GM18907 (cell line): ENCODE data around the gene TRIM75.
"Not testable (repeated sequence)": the region's sequence is repeated elsewhere in the genome, so short reads cannot be mapped to it uniquely, and the experiment has no call there.

Experiments used
- ATAC-seq: cut with Tn5 transposase; IDR thresholded peaks from one replicate; pipeline ENCODE4 v1.9.1; 2021; ENCODE audit warnings: mild to moderate bottlenecking, moderate library complexity; ENCODE audit not compliant: unreplicated experiment

The TRIM75 gene

DNA sequence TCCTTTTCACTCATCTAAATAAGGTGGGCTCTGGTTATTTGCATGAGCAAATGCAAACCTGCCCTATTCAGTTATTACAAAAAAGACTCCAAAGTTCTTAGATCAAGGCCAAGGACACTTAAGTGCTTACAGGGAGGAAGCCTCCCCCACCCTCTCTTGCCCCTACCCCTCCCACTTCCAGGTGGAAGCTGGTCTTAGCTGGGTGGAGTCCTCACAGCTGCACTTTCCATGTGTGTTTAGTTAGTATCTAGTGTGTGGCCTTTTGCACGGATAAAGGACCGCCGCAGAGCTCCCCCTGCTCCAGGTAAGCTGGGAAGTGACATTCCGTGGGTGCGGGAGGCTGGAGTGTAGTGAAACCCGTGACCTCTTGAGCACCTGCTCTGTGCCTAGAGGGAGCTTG, at the start of gene TRIM75:
Gene TRIM75, plus strand, starts transcription at position 222 of the 400 bp plus-strand sequence. CDS start 5,282 bp downstream, outside the sequence.
- no peak for ATAC-seq

- ATAC-seq, result no peak
Measured at GRCh38 chr4:165005352-165005925, 48.2 kb upstream of the TRIM75 start.

GRCh38 chr4:165006456-165006855, 47.2 kb upstream of the TRIM75 start:
- no peak for ATAC-seq

GRCh38 chr4:165006886-165007285, 46.8 kb upstream of the TRIM75 start:
- ATAC-seq, result no peak

GRCh38 chr4:165009493-165010227, 44.0 kb upstream of the TRIM75 start:
- ATAC-seq, result peak; percentile 77

DNA sequence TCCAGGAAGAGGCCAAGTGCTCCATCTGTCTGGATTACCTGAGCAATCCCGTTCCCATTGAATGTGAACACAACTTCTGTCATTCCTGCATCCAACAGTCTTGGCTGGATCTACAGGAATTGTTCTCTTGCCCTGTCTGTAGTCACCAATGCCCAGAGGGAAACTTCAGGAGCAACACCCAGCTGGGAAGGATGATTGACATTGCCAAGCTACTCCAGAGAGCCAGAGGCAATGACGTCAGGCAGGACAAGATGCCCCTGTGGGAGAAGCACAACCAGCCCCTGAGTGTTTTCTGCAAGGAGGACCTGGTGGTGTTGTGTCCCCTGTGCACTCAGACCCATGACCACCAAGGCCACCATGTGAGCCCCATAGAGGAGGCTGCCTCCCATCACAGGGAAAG, 43.2 kb upstream of the TRIM75 start:
- no peak for ATAC-seq

DNA sequence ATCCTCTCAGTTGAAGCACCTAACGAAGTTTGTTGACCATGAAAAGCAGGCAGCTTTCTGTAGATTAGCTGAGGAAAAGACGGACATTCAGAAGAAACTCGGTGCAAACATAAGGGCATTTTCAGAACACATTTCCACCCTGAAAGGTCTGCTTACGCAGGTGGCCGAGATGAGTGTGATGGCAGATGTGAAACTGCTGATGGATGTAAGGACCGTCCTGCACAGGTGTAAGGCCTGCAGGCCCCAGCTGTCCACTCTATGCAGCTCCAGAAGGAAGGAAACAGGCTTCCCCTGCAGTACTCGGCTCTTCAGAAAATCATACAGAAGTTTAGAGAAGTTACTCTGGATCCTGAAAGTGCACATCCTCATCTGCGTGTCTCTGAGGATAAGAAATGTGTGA, 42.7 kb upstream of the TRIM75 start:
- ATAC-seq, result no peak

- no peak for ATAC-seq
Measured at GRCh38 chr4:165011403-165011802, 42.3 kb upstream of the TRIM75 start.

- no peak for ATAC-seq
Measured at GRCh38 chr4:165013691-165014090, 40.0 kb upstream of the TRIM75 start.

GRCh38 chr4:165016971-165017370, 36.7 kb upstream of the TRIM75 start:
- no peak for ATAC-seq

- not testable (repeated sequence) for ATAC-seq
Measured at GRCh38 chr4:165019995-165020394, 33.7 kb upstream of the TRIM75 start.

- not testable (repeated sequence) for ATAC-seq
Measured at GRCh38 chr4:165025782-165026181, 27.9 kb upstream of the TRIM75 start.

DNA sequence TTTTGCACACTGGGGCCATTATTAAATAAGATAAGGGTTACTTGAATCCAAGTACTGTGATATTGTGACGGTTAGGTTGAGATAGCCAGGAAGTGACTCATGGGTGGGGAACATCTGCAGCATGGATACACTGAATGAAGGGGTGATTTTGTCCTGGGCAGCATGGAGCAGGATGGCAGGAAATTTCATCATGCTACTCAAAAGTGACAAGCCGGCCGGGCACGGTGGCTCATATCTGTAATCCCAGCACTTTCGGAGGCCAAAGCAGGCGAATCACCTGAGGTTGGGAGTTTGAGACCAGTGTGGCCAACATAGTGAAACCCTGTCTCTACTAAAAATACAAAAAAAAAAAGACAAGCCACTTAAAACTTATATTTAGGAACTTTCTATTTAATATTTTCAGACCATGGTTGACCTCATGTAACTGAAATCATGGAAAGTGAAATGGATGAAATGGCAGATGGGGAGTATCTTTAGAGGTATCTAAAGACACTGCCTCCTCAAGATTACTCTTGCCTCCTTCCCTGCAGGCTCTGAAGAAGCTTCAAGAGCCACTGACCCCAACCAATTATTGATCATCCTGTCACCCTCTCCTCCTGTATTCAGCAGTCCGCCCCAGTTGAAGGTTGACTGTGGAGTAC, 25.8 kb upstream of the TRIM75 start:
- no peak for ATAC-seq

DNA sequence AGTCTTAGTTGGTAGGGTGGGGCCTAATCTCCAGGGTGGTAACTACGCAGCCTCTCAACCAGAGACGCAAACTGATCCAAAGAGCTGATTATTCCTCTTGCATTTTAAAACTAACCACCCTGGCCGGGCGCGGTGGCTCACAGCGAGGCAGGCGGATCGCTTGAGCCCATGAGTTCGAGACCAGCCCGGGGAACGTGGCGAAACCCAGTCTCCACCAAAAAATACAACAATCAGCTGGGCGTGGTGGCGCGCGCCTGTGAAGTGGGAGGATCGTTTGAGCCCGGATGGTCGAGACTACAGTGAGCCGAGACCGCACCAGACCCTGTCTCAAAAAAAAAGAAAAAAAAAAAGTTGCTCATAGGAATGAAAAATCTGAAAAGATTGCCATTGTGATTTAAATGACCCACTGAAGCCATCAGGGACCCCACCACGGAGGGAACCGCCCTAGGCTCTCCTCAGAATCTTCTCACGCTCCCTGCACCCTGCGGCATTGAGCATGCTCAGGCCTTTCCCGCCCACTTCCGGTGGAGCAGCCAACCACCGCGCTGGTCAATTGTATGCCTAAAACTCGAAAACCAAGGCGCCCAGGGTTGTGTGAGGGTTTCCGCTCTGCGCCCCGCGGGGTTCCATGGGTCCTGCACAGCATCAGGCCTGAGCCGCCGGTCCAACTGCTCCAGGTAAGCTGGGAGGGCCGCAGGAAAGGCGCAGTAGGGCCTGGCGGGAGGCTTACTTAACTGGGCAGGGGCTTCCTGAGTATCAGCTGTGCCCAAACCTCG, 22.0 kb upstream of the TRIM75 start, which contains the start of gene TRIM60:
Gene TRIM60, plus strand, starts transcription at position 564 of the 776 bp plus-strand sequence. CDS start 8,074 bp downstream, outside the sequence.
- no peak for ATAC-seq

DNA sequence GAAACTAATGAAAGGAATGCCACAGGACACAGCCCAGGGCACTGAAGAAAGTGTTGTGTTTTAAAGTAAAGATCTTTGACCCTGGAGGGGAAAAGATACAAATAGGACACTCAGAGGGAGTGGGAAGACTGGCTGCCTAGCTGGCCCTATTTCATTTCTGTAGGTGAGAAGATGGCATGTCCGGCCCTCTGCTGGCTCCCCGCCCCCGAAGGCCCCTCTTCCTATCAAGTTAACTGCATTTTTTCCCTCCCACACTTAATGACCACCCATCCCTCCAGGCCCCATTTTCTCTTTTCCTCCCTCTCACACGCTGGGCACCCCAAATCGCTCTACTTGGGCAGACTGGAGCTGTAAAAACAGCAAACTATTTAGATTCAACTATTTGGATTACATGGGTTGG, 5.5 kb upstream of the TRIM75 start:
- ATAC-seq, result no peak

GRCh38 chr4:165052627-165053026, 1.0 kb upstream of the TRIM75 start:
- no peak for ATAC-seq

DNA sequence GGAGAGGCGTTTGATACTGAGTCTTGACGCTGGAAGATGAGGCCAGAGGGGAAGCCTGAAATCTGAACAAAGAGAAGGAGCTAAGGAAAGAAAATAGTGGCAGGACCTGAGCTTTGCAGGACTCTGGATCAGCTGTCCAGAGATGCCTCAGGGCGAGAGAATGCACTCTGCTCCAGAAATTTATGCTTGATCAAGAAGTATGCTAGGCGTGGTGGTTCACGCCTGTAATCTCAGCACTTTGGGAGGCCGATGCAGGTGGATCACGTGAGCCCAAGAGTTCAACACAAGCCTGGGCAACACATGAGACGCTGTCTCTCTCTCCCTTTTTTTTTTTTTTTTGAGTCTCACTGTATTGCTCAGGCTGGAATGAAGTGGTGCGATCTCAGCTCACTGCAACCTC, 1.9 kb downstream of the TRIM75 start:
- ATAC-seq, result no peak

GRCh38 chr4:165058666-165059065, 5.0 kb downstream of the TRIM75 start:
- ATAC-seq, result no peak

GRCh38 chr4:165059386-165059785, 5.7 kb downstream of the TRIM75 start:
- no peak for ATAC-seq

- no peak for ATAC-seq
Measured at GRCh38 chr4:165060938-165061337, 7.3 kb downstream of the TRIM75 start.

- ATAC-seq, result no peak
Measured at GRCh38 chr4:165070560-165070959, 16.9 kb downstream of the TRIM75 start.
